Endodermal cell (in vitro differentiated cells): ENCODE measurements around the gene POMGNT1. TPM values are rescaled to one million over a fixed set of nuclear protein-coding genes. Genes with fewer than 3 reads are reported as not detected.

ENCODE experiments used
- DNase-seq: peaks from one replicate; pipeline ENCODE4 v3.0.0-alpha.2; 2017
- H3K27ac ChIP-seq: 2 replicates; pipeline ENCODE4 v1.5.1; 2013; ENCODE audit warnings: mild to moderate bottlenecking, low read depth, low read length, moderate library complexity
- H3K27me3 ChIP-seq: 2 replicates; pipeline ENCODE4 v1.6.1; 2013; ENCODE audit warnings: mild to moderate bottlenecking, low read length, moderate library complexity; ENCODE audit not compliant: insufficient read depth, control insufficient read depth, poor library complexity, severe bottlenecking
- H3K36me3 ChIP-seq: 2 replicates; pipeline ENCODE4 v1.7.0; 2013; ENCODE audit warnings: mild to moderate bottlenecking, low read length, moderate library complexity; ENCODE audit not compliant: control insufficient read depth, insufficient read depth
- H3K4me1 ChIP-seq: one replicate; pipeline ENCODE4 v1.7.0; 2013; ENCODE audit warnings: low read length; ENCODE audit not compliant: control insufficient read depth, insufficient read depth
- H3K4me3 ChIP-seq: 2 replicates; pipeline ENCODE4 v1.5.1; 2013; ENCODE audit warnings: mild to moderate bottlenecking, low read length, moderate library complexity
- H3K9ac ChIP-seq: 2 replicates; pipeline ENCODE4 v1.6.1; 2013; ENCODE audit warnings: mild to moderate bottlenecking, low read length, moderate library complexity; ENCODE audit not compliant: poor library complexity, severe bottlenecking; ENCODE audit errors: extremely low read depth
- H3K9me3 ChIP-seq: 2 replicates; pipeline ENCODE4 v1.6.1; 2013; ENCODE audit warnings: mild to moderate bottlenecking, low read length, moderate library complexity; ENCODE audit not compliant: control insufficient read depth
- H3K27ac Mint-ChIP-seq: 2 replicates; pipeline ENCODE4 v1.8.0; 2020; ENCODE audit warnings: mixed read lengths
- H3K27me3 Mint-ChIP-seq: 2 replicates; pipeline ENCODE4 v1.8.0; 2021; ENCODE audit warnings: mild to moderate bottlenecking, mixed read lengths; ENCODE audit not compliant: insufficient read depth
- H3K36me3 Mint-ChIP-seq: 2 replicates; pipeline ENCODE4 v1.8.0; 2020; ENCODE audit warnings: low read depth, mixed read lengths
- H3K4me1 Mint-ChIP-seq: 2 replicates; pipeline ENCODE4 v1.8.0; 2020; ENCODE audit warnings: mixed read lengths
- H3K4me3 Mint-ChIP-seq: 2 replicates; pipeline ENCODE4 v1.8.0; 2020; ENCODE audit warnings: mild to moderate bottlenecking, moderate library complexity, mixed read lengths
- H3K9me3 Mint-ChIP-seq: 2 replicates; pipeline ENCODE4 v1.8.0; 2020; ENCODE audit warnings: mild to moderate bottlenecking, mixed read lengths
- CTCF ChIP-seq: fragments of 200-600 bp; sonication (generic); conservative IDR thresholded peaks from 2 replicates; pipeline ENCODE4 v1.5.0; 2021; ENCODE audit warnings: antibody characterized with exemption, mild to moderate bottlenecking
- WGBS, 2 experiments: methylation state at CpG; one replicate each; pipeline versions ENCODE4 v1.1.5 to v1.1.7; 2013; ENCODE audit warnings: missing lambda C conversion rate in 2 of 2, mixed read lengths in 1 of 2; ENCODE audit not compliant: insufficient coverage in 1 of 2, insufficient read length in 1 of 2; 5-methylcytosine and 5-hydroxymethylcytosine counted together
- total RNA-seq, 2 donors: library from RNA; stranded (reverse); fragmentation: NEBNext Ultra II Directional in 1 of 2; extraction: Animal tissue kit (Norgen Biotek cat#: 25700) in 1 of 2; gene quantifications; 2 replicates in 1 of 2; 3 replicates in 1 of 2; pipeline ENCODE4 v1.2.1, GENCODE V29; 2021

The POMGNT1 gene
- total RNA-seq, 2 donors from 2014 or later: 101 TPM

GRCh38 chr1:46204406-46204742 lies 6.1 kb upstream of the POMGNT1 start:
- no peaks in the 10 kb centered on the region for H3K4me1 ChIP-seq
- H3K27me3 ChIP-seq: no peaks in the 10 kb centered on the region
- TF ChIP-seq CTCF: no peak
- peaks cover 1% of the 10 kb centered on the region for H3K36me3 Mint-ChIP-seq
- H3K4me3 ChIP-seq: peak overlapping the region; percentile 90
- H3K27me3 Mint-ChIP-seq: no peaks in the 10 kb centered on the region
- H3K4me3 Mint-ChIP-seq: peak overlapping the region; percentile 83
- H3K27ac Mint-ChIP-seq: no peak overlapping the region
- H3K36me3 ChIP-seq: no peaks in the 10 kb centered on the region
- peaks cover 11% of the 10 kb centered on the region for H3K4me1 Mint-ChIP-seq
- no peaks in the 10 kb centered on the region for H3K9me3 Mint-ChIP-seq
- WGBS, 2 experiments: 78 to 82% methylated on average over 3 to 5 of the region's 5 CpGs
- no peak for DNase-seq
- no peaks in the 10 kb centered on the region for H3K9me3 ChIP-seq
- peak overlapping the region; percentile 34 for H3K9ac ChIP-seq
- no peak overlapping the region for H3K27ac ChIP-seq

- Mint-ChIP-seq H3K36me3 (peaks cover 1% of the 10 kb centered on the region), H3K27me3 (no peaks in the 10 kb centered on the region), H3K4me1 (peaks cover 11% of the 10 kb centered on the region), H3K4me3 (peak overlapping the region; percentile 83), H3K9me3 (no peaks in the 10 kb centered on the region), H3K27ac (no peak overlapping the region)
- no peaks in the 10 kb centered on the region for H3K27me3 ChIP-seq
- H3K4me1 ChIP-seq: no peaks in the 10 kb centered on the region
- no peak for TF ChIP-seq CTCF
- WGBS, 2 experiments: 17 to 24% methylated on average over 5 to 14 of the region's 14 CpGs
- H3K27ac ChIP-seq: no peak overlapping the region
- peak; percentile 64 for DNase-seq
- no peaks in the 10 kb centered on the region for H3K9me3 ChIP-seq
- H3K9ac ChIP-seq: peak overlapping the region; percentile 52
- H3K36me3 ChIP-seq: no peaks in the 10 kb centered on the region
- peak overlapping the region; percentile 90 for H3K4me3 ChIP-seq
Measured at GRCh38 chr1:46203738-46204405, 5.6 kb upstream of the POMGNT1 start.

- H3K9ac ChIP-seq: no peak overlapping the region
- H3K27me3 ChIP-seq: no peaks in the 10 kb centered on the region
- H3K4me3 Mint-ChIP-seq: peak overlapping the region; percentile 77
- H3K9me3 ChIP-seq: no peaks in the 10 kb centered on the region
- 92 to 95% methylated on average over 3 of the region's 3 CpGs for WGBS, 2 experiments
- H3K4me1 ChIP-seq: no peaks in the 10 kb centered on the region
- no peak overlapping the region for H3K27ac ChIP-seq
- peaks cover 12% of the 10 kb centered on the region for H3K4me1 Mint-ChIP-seq
- peaks cover 9% of the 10 kb centered on the region for H3K36me3 Mint-ChIP-seq
- DNase-seq: no peak
- no peaks in the 10 kb centered on the region for H3K9me3 Mint-ChIP-seq
- no peak for TF ChIP-seq CTCF
- H3K4me3 ChIP-seq: peak overlapping the region; percentile 92
- no peak overlapping the region for H3K27ac Mint-ChIP-seq
- H3K36me3 ChIP-seq: peaks cover 17% of the 10 kb centered on the region
- H3K27me3 Mint-ChIP-seq: no peaks in the 10 kb centered on the region
Measured at GRCh38 chr1:46199233-46199749, 1.1 kb upstream of the POMGNT1 start.
